Activated CD8-positive, alpha-beta memory T cell treated with anti-CD3 and anti-CD28 coated beads for 1 hour (primary cell): ENCODE results near the gene ZC3H12C.

ENCODE experiments used
- DNase-seq, 2 donors: peaks; one replicate each; pipeline ENCODE4 v3.0.0-alpha.2; 2020; ENCODE audit warnings: low read depth in 1 of 2; ENCODE audit errors: extremely low read depth in 1 of 2

ZC3H12C gene

GRCh38 chr11:110096496-110096895, 3.3 kb downstream of the ZC3H12C start:
- no peak for DNase-seq

DNA sequence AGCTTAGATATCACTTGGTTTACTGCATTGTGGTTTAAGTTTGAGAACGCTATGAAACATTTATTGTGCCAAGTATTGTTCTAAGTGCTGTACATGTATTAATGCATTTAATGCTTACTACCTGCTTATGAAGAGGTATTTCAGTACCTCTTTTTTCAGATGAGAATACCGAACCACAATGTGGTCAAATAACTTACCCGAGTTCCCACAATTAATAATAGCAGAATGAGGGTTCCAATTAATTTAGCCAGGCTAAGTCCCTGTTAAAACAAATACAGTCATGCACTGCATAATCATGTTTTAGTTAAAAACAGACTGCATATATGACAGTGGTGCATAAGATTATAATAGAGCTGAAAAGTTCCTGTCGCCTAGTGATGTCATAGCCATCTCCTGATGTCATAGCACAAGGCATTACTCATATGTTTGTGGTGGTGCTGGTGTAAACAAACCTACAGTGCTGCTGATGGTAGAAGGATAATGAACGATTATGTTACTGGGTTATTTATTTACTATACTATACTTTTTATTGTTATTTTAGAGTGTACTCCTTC, 4.3 kb downstream of the ZC3H12C start:
- no peak for DNase-seq

DNA sequence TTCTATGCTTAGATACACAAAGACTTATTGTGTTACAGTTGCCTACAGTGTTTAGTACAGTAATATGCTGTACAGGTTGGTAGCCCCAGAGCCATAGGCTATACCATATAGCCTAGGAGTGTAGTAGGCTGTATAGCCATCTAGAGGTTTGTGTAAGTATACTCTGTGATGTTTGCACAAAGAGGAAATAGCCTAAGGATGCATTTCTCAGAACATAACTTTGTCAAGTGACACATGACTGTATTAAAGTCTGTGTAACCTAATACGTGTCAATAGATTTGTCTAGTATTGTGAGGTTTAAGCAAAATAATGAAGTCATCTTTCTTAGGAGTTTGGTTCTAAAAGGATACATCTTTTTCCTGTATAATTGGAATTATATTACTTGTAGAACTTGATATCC, 5.5 kb downstream of the ZC3H12C start:
- DNase-seq, result no peak

DNA sequence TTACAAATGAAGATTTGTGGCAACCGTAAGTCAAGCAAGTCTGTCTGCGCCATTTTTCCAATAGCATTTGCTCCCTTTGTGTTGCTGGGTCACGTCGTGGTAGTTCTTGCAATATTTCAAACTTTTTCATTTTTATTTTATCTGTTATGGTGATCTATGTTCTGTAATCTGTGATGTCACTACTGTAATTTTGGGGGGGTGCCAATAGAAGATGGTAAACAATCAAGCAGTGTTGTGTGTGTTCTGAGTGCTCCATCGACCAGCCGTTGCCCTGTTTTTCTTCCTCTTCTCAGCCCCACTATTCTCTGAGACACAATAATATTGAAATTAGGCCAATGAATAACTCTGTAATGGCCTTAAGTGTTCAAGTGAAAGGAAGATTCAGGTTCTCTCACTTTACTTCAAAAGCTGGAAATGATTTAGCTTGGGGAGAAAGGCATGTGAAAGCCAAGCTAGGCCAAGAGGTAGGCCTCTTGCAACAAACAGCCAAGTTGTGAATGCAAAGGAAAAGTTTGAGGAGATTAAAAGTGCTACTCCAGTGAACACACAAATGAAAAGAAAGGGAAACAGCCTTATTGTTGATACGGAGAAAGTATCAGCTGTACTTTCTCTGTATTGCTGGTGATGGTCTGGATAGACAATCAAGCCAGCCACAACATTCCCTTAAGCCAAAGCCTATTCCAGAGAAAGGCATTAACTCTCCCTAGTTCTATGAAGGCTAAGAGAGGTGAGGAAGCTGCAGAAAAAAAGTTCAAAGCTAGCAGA, 7.5 kb downstream of the ZC3H12C start:
- no peak for DNase-seq

GRCh38 chr11:110106713-110107274, 13.6 kb downstream of the ZC3H12C start:
- no peak for DNase-seq

- DNase-seq, result no peak
Measured at GRCh38 chr11:110110854-110111253, 17.7 kb downstream of the ZC3H12C start.

GRCh38 chr11:110112457-110112856, 19.3 kb downstream of the ZC3H12C start:
- no peak for DNase-seq

DNA sequence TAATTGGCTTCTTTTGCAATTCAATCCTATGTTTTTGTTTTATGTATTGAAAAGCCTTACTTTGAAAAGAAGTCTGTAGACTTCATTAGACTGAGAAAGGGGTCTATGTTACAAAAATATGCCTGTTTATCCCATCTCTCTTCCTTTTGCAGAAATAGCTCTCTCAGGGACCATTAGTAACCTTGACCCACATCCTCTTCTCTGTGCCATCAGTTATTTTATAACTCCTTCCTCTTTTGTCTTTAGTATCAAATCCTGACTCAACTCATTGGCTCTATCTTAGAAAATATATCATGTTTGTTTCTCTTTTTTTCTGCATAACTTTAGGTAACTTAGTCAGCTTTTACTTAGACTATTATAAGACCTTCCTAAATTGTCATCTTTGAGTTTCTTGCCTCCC, 20.3 kb downstream of the ZC3H12C start:
- DNase-seq, result no peak

- DNase-seq, result no peak
Measured at GRCh38 chr11:110113973-110114372, 20.8 kb downstream of the ZC3H12C start.

DNA sequence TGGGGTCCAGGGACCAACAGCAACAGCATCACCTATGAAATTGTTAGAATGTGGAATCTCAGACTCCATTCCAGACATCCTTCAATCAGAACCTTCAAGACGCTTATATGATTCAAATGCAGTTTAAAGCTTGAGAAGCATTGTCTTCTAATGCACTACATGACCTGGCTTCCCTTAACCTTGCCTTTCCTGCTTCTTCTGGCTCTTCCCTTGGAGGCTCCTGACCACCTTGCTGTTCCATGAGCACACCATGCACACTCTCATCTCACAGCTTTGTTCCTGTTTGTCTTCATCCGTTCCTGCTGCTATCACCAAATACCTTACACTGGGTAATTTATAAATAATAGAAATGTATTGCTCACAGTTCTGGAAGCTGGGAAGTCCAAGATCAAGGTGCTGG, 26.1 kb downstream of the ZC3H12C start:
- DNase-seq, result no peak

GRCh38 chr11:110121204-110121603, 28.0 kb downstream of the ZC3H12C start:
- DNase-seq, result no peak

GRCh38 chr11:110123003-110123402, 29.8 kb downstream of the ZC3H12C start:
- no peak for DNase-seq

GRCh38 chr11:110124605-110125004, 31.4 kb downstream of the ZC3H12C start:
- no peak for DNase-seq

GRCh38 chr11:110125632-110126031, 32.4 kb downstream of the ZC3H12C start:
- no peak for DNase-seq

- no peak for DNase-seq
Measured at GRCh38 chr11:110126936-110127335, 33.7 kb downstream of the ZC3H12C start.

- DNase-seq, result no peak
Measured at GRCh38 chr11:110128161-110128560, 35.0 kb downstream of the ZC3H12C start.

- DNase-seq, result no peak
Measured at GRCh38 chr11:110130642-110131238, 37.5 kb downstream of the ZC3H12C start.

GRCh38 chr11:110131386-110132123, 38.4 kb downstream of the ZC3H12C start:
- no peak for DNase-seq

- no peak for DNase-seq
Measured at GRCh38 chr11:110133160-110133559, 40.0 kb downstream of the ZC3H12C start.

DNA sequence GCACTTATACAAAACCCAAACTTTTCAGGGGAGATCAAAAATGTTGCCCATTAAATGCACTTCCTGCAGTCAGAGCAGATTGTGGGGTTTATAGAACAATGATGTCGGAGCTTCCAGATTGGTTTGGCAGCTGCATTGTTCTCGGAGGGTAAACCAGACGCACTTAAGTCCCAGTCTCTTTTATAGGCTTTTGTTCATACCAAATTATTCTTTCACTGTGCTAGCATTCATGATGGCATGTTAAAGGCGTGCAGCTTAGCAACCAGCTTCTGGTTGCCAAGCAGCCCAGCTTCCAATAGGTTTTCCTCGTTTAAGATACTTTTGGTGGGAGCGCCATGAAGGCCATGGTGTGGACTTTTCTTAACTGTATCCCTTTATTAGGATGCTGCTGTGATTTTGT, 40.9 kb downstream of the ZC3H12C start:
- no peak for DNase-seq

GRCh38 chr11:110141812-110142211, 48.6 kb downstream of the ZC3H12C start:
- no peak for DNase-seq
